Neural crest cell (in vitro differentiated cells): ENCODE data around the gene MYLK2. TPM values are rescaled to one million over a fixed set of nuclear protein-coding genes. Genes with fewer than 3 reads are reported as not detected.
"Not testable (repeated sequence)": the region's sequence is repeated elsewhere in the genome, so short reads cannot be mapped to it uniquely, and the experiment has no call there.

ENCODE experiments used
- DNase-seq: peaks from one replicate; pipeline ENCODE4 v3.0.0; 2021; ENCODE audit warnings: low read depth, mixed read lengths, low spot score
- H3K27ac Mint-ChIP-seq: one replicate; pipeline ENCODE4 v1.8.0; 2021; ENCODE audit warnings: mild to moderate bottlenecking, mixed read lengths; ENCODE audit not compliant: unreplicated experiment
- H3K27me3 Mint-ChIP-seq: 2 replicates; pipeline ENCODE4 v1.8.0; 2021; ENCODE audit warnings: low read depth, mild to moderate bottlenecking, mixed read lengths
- H3K36me3 Mint-ChIP-seq: 2 replicates; pipeline ENCODE4 v1.8.0; 2021; ENCODE audit warnings: low read depth, mild to moderate bottlenecking, mixed read lengths
- H3K4me1 Mint-ChIP-seq: 2 replicates; pipeline ENCODE4 v1.8.0; 2021; ENCODE audit warnings: mixed read lengths
- H3K4me3 Mint-ChIP-seq: one replicate; pipeline ENCODE4 v1.8.0; 2021; ENCODE audit warnings: mild to moderate bottlenecking, mixed read lengths
- H3K9me3 Mint-ChIP-seq: 2 replicates; pipeline ENCODE4 v1.8.0; 2021; ENCODE audit warnings: mixed read lengths
- total RNA-seq: library from RNA; stranded (reverse); gene quantifications from 2 replicates; pipeline ENCODE4 v1.2.1, GENCODE V29; 2021
- TF ChIP-seq, protein P1 (sequence below): fragments of 200-600 bp; sonication (generic); conservative IDR thresholded peaks from 2 replicates; pipeline ENCODE4 v1.5.0; 2021; ENCODE audit warnings: antibody characterized with exemption, mild to moderate bottlenecking

The MYLK2 gene
- total RNA-seq, 1 donor from 2014 or later = 1.6 TPM

DNA sequence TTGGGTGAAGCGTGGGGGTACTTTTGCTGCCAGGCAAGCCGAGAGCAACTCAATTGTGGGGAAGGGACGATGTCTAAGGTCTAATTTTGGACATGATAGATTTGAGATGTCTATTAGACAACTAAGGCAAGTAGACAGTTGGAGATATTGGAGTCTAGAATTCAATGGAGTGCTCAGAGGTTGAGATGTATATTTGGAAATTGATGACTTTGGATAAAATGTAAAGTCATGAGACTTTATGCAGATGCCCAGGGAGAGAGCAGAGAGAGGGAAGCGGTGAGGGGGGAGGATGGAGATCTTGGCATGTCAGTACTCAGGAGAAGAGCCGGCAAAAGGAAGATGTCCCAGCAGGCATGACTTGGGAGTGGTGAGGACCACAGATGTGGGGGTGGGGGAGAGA is 6.9 kb downstream of the MYLK2 start:
- Mint-ChIP-seq H3K36me3 (no peaks in the 10 kb centered on the region), H3K4me3 (no peak overlapping the region), H3K27me3 (peaks cover 2% of the 10 kb centered on the region), H3K4me1 (peaks cover 4% of the 10 kb centered on the region), H3K9me3 (no peaks in the 10 kb centered on the region), H3K27ac (no peak overlapping the region)
- TF ChIP-seq, protein P1, sequence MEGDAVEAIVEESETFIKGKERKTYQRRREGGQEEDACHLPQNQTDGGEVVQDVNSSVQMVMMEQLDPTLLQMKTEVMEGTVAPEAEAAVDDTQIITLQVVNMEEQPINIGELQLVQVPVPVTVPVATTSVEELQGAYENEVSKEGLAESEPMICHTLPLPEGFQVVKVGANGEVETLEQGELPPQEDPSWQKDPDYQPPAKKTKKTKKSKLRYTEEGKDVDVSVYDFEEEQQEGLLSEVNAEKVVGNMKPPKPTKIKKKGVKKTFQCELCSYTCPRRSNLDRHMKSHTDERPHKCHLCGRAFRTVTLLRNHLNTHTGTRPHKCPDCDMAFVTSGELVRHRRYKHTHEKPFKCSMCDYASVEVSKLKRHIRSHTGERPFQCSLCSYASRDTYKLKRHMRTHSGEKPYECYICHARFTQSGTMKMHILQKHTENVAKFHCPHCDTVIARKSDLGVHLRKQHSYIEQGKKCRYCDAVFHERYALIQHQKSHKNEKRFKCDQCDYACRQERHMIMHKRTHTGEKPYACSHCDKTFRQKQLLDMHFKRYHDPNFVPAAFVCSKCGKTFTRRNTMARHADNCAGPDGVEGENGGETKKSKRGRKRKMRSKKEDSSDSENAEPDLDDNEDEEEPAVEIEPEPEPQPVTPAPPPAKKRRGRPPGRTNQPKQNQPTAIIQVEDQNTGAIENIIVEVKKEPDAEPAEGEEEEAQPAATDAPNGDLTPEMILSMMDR = no peak
- DNase-seq = no peak

GRCh38 chr20:31827059-31827458 is 7.9 kb downstream of the MYLK2 start:
- no peaks in the 10 kb centered on the region for H3K36me3 Mint-ChIP-seq
- H3K27ac Mint-ChIP-seq = no peak overlapping the region
- peaks cover 2% of the 10 kb centered on the region for H3K27me3 Mint-ChIP-seq
- no peak for DNase-seq
- H3K4me3 Mint-ChIP-seq = no peak overlapping the region
- no peaks in the 10 kb centered on the region for H3K9me3 Mint-ChIP-seq
- TF ChIP-seq, protein P1 = no peak
- peaks cover 4% of the 10 kb centered on the region for H3K4me1 Mint-ChIP-seq

DNA sequence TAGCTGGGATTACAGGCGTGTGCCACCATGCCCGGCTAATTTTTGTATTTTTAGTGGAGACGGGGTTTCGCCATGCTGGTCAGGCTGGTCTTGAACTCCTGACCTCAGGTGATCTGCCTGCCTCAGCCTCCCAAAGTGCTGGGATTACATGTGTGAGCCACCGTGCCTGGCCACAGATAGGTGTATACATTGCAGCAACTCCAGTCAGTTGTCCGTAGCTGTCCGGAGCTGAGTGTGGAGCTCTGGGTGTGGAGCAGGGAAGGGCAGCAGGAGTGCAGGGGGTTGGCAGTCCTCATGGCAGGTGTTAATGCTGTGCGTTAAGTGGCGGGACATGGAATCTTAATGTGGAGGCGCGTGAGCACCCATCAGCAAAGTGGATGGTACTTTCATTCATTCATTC is 8.9 kb downstream of the MYLK2 start:
- DNase-seq, H3K36me3 Mint-ChIP-seq, H3K4me1 Mint-ChIP-seq, H3K27ac Mint-ChIP-seq, H3K4me3 Mint-ChIP-seq, H3K9me3 Mint-ChIP-seq, H3K27me3 Mint-ChIP-seq: not testable (repeated sequence)

GRCh38 chr20:31829731-31830130 is 10.6 kb downstream of the MYLK2 start:
- Mint-ChIP-seq H3K9me3 (no peaks in the 10 kb centered on the region), H3K4me1 (peaks cover 21% of the 10 kb centered on the region), H3K4me3 (no peak overlapping the region), H3K27me3 (no peaks in the 10 kb centered on the region), H3K27ac (peak overlapping the region; percentile 3), H3K36me3 (no peaks in the 10 kb centered on the region)
- DNase-seq = no peak
- TF ChIP-seq, protein P1 = no peak

DNA sequence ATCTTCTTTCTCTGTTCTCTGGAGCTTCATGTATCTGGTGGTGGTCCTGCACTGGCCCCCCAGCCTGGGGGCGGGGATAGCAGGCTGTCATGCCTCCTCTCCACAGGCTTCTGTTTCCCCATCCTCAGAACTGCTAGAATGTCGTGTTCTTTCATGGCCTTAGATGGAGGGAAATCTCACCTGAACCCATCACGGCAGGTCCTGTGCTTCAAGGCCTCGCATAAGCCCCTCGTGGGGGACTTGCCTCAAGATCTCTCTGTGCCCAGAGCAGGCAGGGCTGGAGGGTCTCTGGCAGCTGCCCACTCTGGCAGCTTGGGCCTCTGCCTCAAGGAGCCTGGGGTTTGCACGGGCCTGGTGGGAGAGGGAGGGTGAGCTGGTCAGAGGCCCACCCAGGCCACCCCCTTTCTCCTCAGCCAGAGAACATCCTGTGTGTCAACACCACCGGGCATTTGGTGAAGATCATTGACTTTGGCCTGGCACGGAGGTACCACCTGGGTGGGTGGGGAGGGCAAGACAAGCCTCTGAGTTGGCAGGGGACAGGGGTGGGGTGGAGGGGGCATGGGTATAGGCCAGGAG is 11.3 kb downstream of the MYLK2 start:
- no peaks in the 10 kb centered on the region for H3K36me3 Mint-ChIP-seq
- no peaks in the 10 kb centered on the region for H3K27me3 Mint-ChIP-seq
- no peak overlapping the region for H3K27ac Mint-ChIP-seq
- TF ChIP-seq, protein P1 = no peak
- H3K4me3 Mint-ChIP-seq = no peak overlapping the region
- H3K9me3 Mint-ChIP-seq = no peaks in the 10 kb centered on the region
- DNase-seq = no peak
- peaks cover 29% of the 10 kb centered on the region for H3K4me1 Mint-ChIP-seq

DNA sequence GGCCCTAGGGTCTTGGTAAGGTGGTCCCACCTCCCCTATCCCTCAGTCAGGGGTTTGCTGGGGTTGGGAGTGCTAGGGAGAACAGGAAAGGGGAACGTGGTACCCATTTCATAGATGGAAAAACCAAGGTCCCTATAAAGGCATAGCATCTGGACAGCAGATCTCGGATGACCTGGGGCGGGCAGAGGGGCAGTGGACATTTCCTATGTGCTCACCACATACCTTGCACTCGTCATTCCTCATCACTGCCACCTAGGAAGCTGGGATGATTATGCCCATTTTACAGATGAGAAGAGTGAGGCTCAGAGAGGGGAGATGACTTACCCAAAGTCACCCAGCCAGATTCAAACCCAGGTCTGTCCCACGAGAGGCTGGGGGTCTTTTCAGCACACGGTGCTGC is 12.1 kb downstream of the MYLK2 start:
- H3K36me3 Mint-ChIP-seq = no peaks in the 10 kb centered on the region
- DNase-seq = no peak
- H3K4me1 Mint-ChIP-seq = peaks cover 34% of the 10 kb centered on the region
- H3K27ac Mint-ChIP-seq = no peak overlapping the region
- TF ChIP-seq, protein P1 = no peak
- H3K9me3 Mint-ChIP-seq = no peaks in the 10 kb centered on the region
- no peak overlapping the region for H3K4me3 Mint-ChIP-seq
- H3K27me3 Mint-ChIP-seq = no peaks in the 10 kb centered on the region
